Measurements from ENCODE around the gene ZNF316. TPM values are rescaled to one million over a fixed set of nuclear protein-coding genes. Genes with fewer than 3 reads are reported as not detected.

Gene ZNF316
- total and polyA plus RNA-seq, 4 donors: 20.9 to 38.5 (median 24.0) TPM

- 95 to 97% methylated on average over 10 of the region's 10 CpGs for WGBS, 2 donors
- peaks cover 5 to 77% (median 40%) of the 10 kb centered on the region in 4 donors for H3K36me3 ChIP-seq (ENCODE audit: control insufficient read depth in 4 of 4, insufficient read depth in 4 of 4, low read length in 4 of 4)
- TF ChIP-seq CTCF (IDR thresholded peaks at IDR 0.05; ENCODE audit: control extremely low read depth, extremely low read depth): no peak
- no peak overlapping the region for H3K9ac ChIP-seq (ENCODE audit: insufficient read depth in 1 of 2, low read length in 2 of 2)
- DNase-seq: no peak
- no peak overlapping the region for H3K27ac ChIP-seq (ENCODE audit: low read depth in 1 of 2, low read length in 1 of 2)
- H3K27me3 ChIP-seq (ENCODE audit: control insufficient read depth in 3 of 3, insufficient read depth in 3 of 3, low read length in 2 of 3): no peaks in the 10 kb centered on the region
- ATAC-seq (ENCODE audit: insufficient read depth, low FRiP score): no peak
- no peaks in the 10 kb centered on the region for H3K4me1 ChIP-seq (ENCODE audit: control insufficient read depth in 5 of 5, insufficient read depth in 5 of 5, low read length in 5 of 5)
- H3K9me3 ChIP-seq (ENCODE audit: control insufficient read depth in 4 of 4, insufficient read depth in 3 of 4, low read length in 3 of 4): no peaks in the 10 kb centered on the region
- H3K4me3 ChIP-seq: no peak overlapping the region
These were observed 7.6 kb downstream of the ZNF316 start for GRCh38 chr7:6644728-6645127.

- DNase-seq (no peak), ATAC-seq (ENCODE audit: insufficient read depth, low FRiP score) (no peak)
- 89 to 91% methylated on average over 8 of the region's 8 CpGs for WGBS, 2 donors
- no peak overlapping the region for H3K9ac ChIP-seq (ENCODE audit: insufficient read depth in 1 of 2, low read length in 2 of 2)
- no peaks in the 10 kb centered on the region for H3K4me1 ChIP-seq (ENCODE audit: control insufficient read depth in 5 of 5, insufficient read depth in 5 of 5, low read length in 5 of 5)
- H3K27me3 ChIP-seq (ENCODE audit: control insufficient read depth in 3 of 3, insufficient read depth in 3 of 3, low read length in 2 of 3): no peaks in the 10 kb centered on the region
- peaks cover 5 to 82% (median 45%) of the 10 kb centered on the region in 4 donors for H3K36me3 ChIP-seq (ENCODE audit: control insufficient read depth in 4 of 4, insufficient read depth in 4 of 4, low read length in 4 of 4)
- no peak overlapping the region for H3K4me3 ChIP-seq
- TF ChIP-seq CTCF (IDR thresholded peaks at IDR 0.05; ENCODE audit: control extremely low read depth, extremely low read depth): no peak
- peaks cover 0 to 5% (median 0%) of the 10 kb centered on the region in 4 donors for H3K9me3 ChIP-seq (ENCODE audit: control insufficient read depth in 4 of 4, insufficient read depth in 3 of 4, low read length in 3 of 4)
- H3K27ac ChIP-seq (ENCODE audit: low read depth in 1 of 2, low read length in 1 of 2): no peak overlapping the region
These were observed 9.3 kb downstream of the ZNF316 start for GRCh38 chr7:6646465-6646864.

GRCh38 chr7:6647080-6647479 is 10.0 kb downstream of the ZNF316 start:
- DNase-seq (no peak), ATAC-seq (ENCODE audit: insufficient read depth, low FRiP score) (no peak)
- H3K9me3 ChIP-seq (ENCODE audit: control insufficient read depth in 4 of 4, insufficient read depth in 3 of 4, low read length in 3 of 4): peaks cover 0 to 11% (median 0%) of the 10 kb centered on the region in 4 donors
- H3K4me3 ChIP-seq: no peak overlapping the region
- H3K4me1 ChIP-seq (ENCODE audit: control insufficient read depth in 5 of 5, insufficient read depth in 5 of 5, low read length in 5 of 5): no peaks in the 10 kb centered on the region
- TF ChIP-seq CTCF (IDR thresholded peaks at IDR 0.05; ENCODE audit: control extremely low read depth, extremely low read depth): no peak
- no peaks in the 10 kb centered on the region for H3K27me3 ChIP-seq (ENCODE audit: control insufficient read depth in 3 of 3, insufficient read depth in 3 of 3, low read length in 2 of 3)
- peaks cover 5 to 82% (median 42%) of the 10 kb centered on the region in 4 donors for H3K36me3 ChIP-seq (ENCODE audit: control insufficient read depth in 4 of 4, insufficient read depth in 4 of 4, low read length in 4 of 4)
- WGBS, 2 donors: 89 to 95% methylated on average over 8 of the region's 8 CpGs
- no peak overlapping the region for H3K27ac ChIP-seq (ENCODE audit: low read depth in 1 of 2, low read length in 1 of 2)
- H3K9ac ChIP-seq (ENCODE audit: insufficient read depth in 1 of 2, low read length in 2 of 2): no peak overlapping the region

GRCh38 chr7:6647541-6647940 is 10.4 kb downstream of the ZNF316 start:
- Histone ChIP-seq H3K9ac (ENCODE audit: insufficient read depth in 1 of 2, low read length in 2 of 2) (no peak overlapping the region), H3K27me3 (ENCODE audit: control insufficient read depth in 3 of 3, insufficient read depth in 3 of 3, low read length in 2 of 3) (no peaks in the 10 kb centered on the region), H3K36me3 (ENCODE audit: control insufficient read depth in 4 of 4, insufficient read depth in 4 of 4, low read length in 4 of 4) (peaks cover 9 to 82% (median 43%) of the 10 kb centered on the region in 4 donors), H3K4me1 (ENCODE audit: control insufficient read depth in 5 of 5, insufficient read depth in 5 of 5, low read length in 5 of 5) (no peaks in the 10 kb centered on the region), H3K27ac (ENCODE audit: low read depth in 1 of 2, low read length in 1 of 2) (no peak overlapping the region), H3K9me3 (ENCODE audit: control insufficient read depth in 4 of 4, insufficient read depth in 3 of 4, low read length in 3 of 4) (peaks cover 0 to 16% (median 0%) of the 10 kb centered on the region in 4 donors), H3K4me3 (no peak overlapping the region)
- TF ChIP-seq CTCF (IDR thresholded peaks at IDR 0.05; ENCODE audit: control extremely low read depth, extremely low read depth): no peak
- WGBS, 2 donors: 95 to 98% methylated on average over 14 of the region's 14 CpGs
- ATAC-seq (ENCODE audit: insufficient read depth, low FRiP score) (no peak), DNase-seq (no peak)

All from lung (tissue), 12 donors.